ENCODE measurements around the gene GATD1.

The GATD1 gene

GRCh38 chr11:795634-796564, 18.6 kb upstream of the GATD1 start:
- peak; percentile 65 to 79 for DNase-seq (ENCODE audit: low read depth in 1 of 2, low spot score in 1 of 2)

- no peak for DNase-seq (ENCODE audit: low read depth in 1 of 2, low spot score in 1 of 2)
Observed at GRCh38 chr11:794766-795633, 17.7 kb upstream of the GATD1 start.

DNA sequence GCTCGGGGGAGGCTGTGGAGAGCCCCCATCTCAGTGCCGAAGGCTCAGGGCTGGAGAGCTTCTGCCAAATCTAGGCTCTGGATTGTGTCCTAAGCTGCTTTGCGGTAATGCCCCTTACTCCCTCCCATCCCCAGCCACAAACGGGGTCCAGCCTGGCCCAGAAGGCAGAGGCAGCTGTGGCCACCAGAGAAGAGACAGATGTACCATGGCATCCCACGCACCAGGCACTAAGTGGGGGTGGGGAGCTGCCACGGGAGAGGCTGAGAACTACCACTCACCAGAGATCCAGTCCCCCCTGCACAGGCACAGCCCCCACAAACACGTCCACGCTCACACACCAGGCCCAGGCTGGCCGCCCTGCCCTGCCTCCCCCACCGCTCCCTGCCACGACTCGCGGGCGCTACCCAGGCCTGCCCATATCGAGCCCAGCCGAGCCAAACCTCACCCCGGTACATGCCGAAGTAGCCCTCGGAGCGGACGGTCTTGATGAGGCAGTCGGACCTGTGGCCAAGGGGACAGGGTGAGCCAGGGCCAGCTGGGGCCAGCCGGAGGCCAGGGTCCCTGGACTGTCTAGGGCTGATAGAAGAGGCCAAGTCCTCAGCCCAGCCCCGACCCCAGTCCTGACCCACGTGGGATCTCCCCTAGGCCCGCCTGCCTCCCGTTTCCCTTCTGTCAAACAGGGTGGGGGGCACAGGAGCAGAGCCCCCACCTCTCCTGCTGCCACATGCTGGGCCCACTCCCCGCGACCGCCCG, 16.9 kb upstream of the GATD1 start:
- no peak for DNase-seq (ENCODE audit: low read depth in 1 of 2, low spot score in 1 of 2)

- DNase-seq (ENCODE audit: low read depth in 1 of 2, low spot score in 1 of 2): no peak
Observed at GRCh38 chr11:793556-793955, 16.3 kb upstream of the GATD1 start.

- DNase-seq (ENCODE audit: low read depth in 1 of 2, low spot score in 1 of 2): no peak
Observed at GRCh38 chr11:792873-793272, 15.6 kb upstream of the GATD1 start.

DNA sequence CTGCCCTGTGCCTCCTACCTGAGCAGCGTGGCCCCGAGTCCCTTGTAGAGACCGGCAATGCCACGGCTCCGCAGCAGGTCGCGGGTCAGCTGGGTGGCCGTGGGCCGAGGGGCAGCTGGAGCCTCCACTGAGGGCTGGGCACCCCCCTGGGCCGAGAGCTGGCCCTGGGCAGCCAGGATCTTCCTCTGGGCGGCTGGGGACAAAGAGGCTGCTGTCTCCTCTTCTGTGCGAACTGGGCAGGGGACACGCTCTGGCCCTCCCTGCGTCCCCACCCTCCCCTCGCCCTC, 15.2 kb upstream of the GATD1 start:
- DNase-seq (ENCODE audit: low read depth in 1 of 2, low spot score in 1 of 2): no peak

DNA sequence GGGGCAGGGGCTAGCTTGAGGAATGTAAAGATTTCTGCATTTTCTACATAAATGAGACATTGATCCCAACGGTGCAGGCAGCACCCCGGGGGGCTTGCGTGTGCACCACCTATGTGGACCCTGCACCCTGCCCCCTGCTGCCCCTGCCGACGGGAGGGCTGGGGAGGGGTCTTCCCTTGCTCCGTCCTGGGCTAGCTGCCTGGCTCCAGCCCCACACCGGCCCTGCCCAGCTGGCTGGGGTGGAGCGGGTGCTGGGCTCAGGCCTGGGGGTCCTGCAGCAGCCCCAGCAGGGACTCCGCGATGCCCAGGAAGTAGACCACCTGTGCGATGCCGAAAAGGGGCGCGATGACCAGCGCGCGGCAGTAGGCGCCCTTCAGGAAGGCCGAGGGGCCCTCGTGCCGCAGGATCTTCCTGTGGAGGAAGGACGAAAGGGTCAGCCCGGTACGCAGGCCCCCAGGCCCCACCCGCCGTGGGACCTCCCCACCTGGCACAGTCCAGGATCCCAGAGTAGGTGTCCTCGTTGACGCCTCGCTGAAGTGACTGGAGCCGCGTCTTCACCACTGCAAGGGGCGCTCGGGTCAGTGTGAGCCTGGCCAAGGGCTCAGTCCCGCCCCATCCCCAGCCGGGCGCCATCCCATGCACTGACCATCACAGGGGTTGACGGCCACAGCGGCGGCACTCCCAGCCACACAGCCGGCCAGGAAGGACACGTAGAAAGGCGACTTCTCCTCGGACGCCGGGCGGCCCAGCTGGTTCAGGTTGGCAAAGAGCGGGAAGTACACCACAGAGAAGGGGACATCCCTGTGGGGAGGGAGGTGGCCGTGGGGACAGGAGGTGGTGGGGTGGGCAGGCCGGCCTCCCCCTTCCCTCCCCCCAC, 14.6 kb upstream of the GATD1 start:
- DNase-seq (ENCODE audit: low read depth in 1 of 2, low spot score in 1 of 2): no peak

GRCh38 chr11:790721-791564, 13.7 kb upstream of the GATD1 start:
- no peak for DNase-seq (ENCODE audit: low read depth in 1 of 2, low spot score in 1 of 2)

- DNase-seq (ENCODE audit: low read depth in 1 of 2, low spot score in 1 of 2): no peak
Observed at GRCh38 chr11:789943-790342, 12.7 kb upstream of the GATD1 start, which contains the start of gene CEND1. Gene CEND1 (minus strand): TSS chr11:790090. CDS start chr11:788576, 1,514 bp downstream.

DNA sequence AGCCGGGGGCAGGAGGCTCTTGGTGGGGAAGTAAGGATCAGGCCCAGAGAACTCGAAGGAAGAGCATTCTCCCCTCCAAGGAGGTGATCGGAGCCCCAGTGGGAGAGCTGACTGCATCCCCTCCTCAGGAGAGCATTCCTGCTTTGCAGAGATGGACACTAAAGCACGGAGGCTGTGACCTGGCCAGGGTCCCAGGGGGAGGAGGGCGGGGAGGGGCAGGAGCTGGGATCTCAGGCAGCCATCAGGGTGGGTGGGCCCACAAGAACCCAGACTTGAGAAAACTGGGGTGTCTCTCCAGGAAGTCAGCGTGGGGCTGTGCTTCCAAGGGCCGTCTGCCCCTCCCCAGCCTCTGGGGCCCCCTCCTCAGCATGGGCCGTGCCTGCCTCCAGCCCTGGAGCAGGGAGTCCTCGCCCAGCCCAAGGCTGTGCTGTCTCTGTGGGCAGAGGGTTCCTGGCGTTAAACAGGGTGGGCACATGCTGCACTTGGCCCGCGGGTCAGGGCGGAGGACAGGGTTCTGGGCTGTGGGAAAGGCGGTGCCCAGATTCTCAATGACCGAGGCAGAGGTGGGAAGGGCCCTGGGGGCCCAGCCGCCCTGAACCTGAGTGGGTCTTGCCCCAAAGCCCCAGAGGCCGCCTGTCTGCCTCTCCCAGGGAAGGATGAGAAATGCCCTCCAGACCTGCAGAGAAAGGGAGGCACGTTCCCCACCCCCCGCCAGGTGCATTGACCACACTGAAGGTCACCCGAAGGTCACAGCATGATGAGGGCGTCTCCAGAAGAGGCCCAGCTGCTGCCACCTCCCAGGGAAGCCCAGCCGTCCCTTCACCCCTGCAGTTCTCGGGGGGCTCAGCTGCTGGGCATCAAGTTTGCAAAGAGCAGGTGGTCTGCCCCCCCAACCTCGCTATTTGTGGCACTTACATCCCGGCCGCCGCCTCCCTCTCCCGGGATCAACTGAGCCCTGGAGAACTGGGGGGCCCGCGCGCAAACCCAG, 12.0 kb upstream of the GATD1 start:
- no peak for DNase-seq (ENCODE audit: low read depth in 1 of 2, low spot score in 1 of 2)

- no peak for DNase-seq (ENCODE audit: low read depth in 1 of 2, low spot score in 1 of 2)
Observed at GRCh38 chr11:788009-788640, 10.8 kb upstream of the GATD1 start.

- DNase-seq (ENCODE audit: low read depth in 1 of 2, low spot score in 1 of 2): no peak
Observed at GRCh38 chr11:787084-787675, 9.9 kb upstream of the GATD1 start.

GRCh38 chr11:786235-787083, 9.2 kb upstream of the GATD1 start:
- no peak for DNase-seq (ENCODE audit: low read depth in 1 of 2, low spot score in 1 of 2)

DNA sequence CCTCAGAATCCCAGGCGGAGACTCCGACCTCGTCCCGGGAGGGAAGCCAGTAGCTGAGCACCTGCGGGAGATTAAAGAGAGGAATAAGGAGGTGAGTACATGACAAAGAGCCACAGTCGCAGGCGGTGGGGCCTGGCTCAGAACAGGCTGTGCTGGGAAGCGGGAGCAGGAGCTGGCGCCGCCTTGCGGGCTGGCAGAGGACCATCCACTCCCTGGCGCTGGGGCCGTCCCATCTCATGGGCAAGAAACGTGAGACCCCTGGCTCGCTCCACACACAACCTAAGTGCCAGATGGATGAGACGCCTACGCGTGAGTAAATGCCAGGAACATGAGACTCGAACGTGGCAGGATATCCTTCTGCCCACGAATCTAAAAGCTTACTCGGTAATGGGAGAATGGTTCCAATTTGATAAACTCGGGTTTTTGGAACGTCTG, 6.3 kb upstream of the GATD1 start:
- DNase-seq (ENCODE audit: low read depth in 1 of 2, low spot score in 1 of 2): no peak

GRCh38 chr11:782264-783174, 5.2 kb upstream of the GATD1 start:
- DNase-seq (ENCODE audit: low read depth in 1 of 2, low spot score in 1 of 2): no peak

Measured in activated CD4-positive, alpha-beta T cell treated with anti-CD3 and anti-CD28 coated beads, Interleukin-2, amount 50 U/mL, for 24 hours (primary cell).